NCI-H2227 treated with DMSO at 0.1 percent for 48 hours (cell line): ENCODE results near the gene KCNJ4.

ENCODE experiments used
- DNase-seq: peaks from one replicate; lab custom pipeline; 2025; lab: John Stamatoyannopoulos, UW

Gene KCNJ4

DNA sequence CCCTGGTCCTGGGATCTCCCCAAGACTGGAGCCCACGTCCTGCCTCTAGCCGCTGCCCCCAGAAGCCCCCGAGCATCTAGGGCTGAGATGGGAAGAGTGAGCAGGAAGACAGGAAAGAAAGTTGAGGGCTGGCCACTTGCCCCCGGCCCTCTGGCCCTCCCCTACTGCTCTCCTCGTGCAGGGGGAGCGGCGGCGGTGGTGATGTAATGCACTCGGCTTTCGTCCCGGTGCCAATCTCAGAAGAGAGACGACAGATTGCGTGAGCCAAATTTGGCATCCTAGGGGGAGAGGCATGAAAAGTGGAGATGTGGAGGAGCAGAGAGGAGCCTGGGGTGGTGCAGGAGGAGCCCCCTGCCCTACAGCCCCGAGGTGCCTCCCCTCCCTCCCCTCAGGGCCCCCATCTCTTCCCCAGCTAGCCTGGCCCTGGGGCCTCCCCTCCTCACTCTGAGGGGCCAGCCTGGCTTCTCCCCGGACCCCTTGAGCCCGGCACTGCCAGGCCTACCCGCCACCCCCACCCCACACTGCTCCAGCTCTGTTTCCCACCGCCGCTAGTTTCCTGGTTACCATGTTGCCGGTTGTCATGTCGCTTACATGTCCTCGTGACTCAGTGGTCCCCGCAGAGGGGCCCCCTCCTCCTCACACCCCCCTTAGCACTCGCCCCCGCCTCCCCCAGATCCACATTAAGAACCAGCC, 2.5 kb downstream of the KCNJ4 start:
- no peak for DNase-seq

DNA sequence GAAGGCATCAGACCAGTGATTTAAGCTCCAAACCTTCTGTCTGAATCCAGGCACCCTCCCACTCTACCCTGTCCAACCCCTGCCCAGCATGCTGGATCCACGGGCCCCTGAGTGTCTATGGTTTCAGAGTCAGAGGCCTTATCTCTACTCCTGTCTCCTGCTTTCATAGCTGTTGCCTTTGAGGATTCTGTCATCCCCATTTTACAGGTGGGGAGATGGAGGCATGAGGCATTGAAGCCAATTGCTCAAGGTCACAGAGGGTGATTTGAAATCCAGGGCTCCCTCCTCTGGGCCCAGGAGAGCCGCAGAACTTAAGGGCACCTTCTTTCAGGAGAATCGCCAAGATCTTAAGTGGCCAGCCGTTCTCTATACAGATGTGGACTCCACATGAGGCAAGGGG, 3.1 kb downstream of the KCNJ4 start:
- no peak for DNase-seq

DNA sequence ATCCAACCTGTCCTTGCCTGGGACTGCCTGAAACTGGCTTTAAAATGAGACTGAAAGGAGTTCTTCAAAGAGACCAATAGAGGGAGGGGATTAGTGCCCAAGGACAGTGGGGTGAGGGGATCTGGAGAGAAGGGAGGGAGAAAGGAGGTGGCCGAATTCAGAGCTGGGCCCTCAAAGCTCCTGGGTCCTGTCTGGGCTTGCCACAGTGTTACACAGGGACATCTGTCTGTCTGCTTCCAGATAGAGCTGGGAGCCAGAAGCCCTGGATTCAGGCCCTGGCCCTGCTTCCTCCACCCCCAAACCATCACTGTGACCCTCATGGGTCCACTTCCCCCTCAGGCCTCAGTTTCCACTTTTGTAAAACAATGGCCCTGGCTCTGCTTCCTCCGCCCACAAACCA, 3.6 kb downstream of the KCNJ4 start:
- no peak for DNase-seq

DNA sequence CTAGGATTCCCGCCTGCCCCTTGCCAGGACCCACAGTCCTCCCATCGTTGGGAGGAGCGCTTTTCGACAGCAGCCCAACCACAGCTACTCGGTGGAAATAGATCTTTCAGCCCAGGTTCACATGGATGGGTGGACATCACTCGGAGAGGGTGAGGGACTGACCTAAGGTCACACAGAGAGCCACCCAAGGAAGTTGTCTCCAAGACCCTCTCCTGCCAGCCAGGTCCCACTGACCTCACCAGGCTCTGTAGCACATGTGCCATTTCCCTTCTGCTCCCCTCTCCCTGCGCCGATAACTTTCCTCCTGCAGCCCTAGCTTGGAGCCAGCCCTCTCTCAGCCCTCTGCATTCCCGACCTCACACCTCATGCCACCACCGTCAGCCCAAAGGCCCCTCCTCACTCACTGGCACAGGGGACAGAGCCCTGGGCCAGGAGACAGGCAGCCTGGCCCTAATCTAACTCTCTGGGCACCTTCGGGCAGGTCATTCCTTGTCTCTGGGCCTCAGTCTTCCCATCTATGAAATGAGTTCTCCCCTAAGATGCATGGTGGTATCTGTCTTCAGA, 4.7 kb downstream of the KCNJ4 start:
- DNase-seq: no peak

DNA sequence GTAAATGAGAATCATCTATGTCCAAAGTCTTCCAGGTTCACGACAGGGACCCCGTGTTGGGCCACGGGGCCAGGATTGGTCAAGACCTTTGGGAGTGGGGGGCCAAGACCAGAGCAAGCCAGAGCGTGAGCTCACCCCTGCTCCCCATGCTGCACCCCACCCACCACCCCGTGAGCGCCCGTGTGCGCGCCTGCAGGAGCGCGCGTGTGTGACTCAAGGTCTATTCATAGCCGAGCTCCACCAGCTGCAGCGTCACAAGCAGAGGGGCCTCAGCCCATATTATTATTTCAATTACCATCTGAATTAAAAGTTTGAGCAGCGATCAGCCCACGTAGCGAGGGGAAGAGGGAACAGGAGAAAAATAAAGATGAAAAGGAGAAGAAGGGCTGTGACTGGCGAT, 5.2 kb downstream of the KCNJ4 start:
- no peak for DNase-seq

DNA sequence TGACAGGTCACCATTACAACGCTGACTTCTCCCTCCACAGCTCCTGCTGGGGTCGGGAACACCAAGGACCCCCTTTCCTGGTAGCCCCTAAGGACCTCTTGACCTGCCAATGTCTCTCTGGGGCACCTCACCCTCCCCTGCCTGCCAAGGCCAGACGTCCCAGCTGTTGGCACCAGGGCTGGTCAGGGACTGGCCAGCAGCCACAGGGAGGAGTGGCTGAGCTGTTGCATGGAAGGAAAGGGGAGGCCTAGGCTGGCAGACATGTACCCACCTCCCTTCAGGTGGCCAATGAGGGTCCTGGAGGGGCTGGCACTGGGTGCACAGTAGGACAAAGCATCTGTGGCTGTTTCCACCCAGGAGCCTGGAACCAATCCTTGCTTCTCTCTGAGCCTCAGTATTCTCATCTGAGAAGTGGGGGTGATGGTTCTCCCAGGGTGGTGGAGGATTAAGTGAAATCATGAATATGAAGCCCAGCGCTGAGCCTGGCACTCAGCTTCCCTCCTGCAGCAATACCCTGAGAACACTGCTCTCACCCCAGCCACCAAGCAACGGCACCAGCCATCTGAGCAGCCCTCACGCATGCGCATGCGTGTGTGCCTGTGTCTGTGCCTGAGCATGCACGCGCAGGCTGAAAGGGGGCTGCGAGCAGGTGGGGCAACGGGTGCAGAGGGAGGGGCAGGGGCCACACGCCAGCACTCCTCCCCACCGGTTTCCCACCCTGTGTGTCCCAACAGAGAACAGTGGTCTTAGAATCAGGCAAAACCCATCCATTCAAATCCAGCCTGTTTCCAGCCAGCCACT, 5.9 kb downstream of the KCNJ4 start:
- DNase-seq: no peak

DNA sequence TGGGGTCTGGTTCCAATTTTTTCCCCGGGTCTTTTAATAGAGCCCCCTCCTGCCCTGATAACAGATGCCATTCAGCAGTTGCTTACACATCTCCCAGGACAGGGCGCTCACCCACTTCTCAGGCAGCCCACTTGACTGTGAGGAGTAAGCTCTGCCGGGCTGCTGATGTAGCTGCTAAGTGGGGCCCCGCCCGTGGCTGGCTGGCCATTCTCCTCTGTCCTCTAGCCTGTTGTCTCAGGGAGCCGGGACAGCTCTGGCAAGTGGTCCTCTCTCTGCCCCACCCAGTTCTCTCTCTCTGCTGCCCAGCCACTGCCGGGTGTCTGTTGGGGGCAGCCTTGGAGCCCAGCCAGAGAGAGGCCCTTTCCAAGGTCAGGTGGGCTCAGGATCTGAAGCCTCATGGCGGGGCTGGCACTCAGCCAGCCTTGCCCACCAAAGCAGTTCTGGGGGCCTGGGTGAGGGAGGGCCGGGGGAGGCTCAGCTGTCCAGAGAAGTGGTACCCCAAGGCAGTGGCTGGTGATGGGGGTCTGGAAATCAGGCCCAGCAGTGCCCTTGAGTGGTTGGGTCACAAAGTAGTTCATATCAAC, 8.9 kb downstream of the KCNJ4 start:
- no peak for DNase-seq

DNA sequence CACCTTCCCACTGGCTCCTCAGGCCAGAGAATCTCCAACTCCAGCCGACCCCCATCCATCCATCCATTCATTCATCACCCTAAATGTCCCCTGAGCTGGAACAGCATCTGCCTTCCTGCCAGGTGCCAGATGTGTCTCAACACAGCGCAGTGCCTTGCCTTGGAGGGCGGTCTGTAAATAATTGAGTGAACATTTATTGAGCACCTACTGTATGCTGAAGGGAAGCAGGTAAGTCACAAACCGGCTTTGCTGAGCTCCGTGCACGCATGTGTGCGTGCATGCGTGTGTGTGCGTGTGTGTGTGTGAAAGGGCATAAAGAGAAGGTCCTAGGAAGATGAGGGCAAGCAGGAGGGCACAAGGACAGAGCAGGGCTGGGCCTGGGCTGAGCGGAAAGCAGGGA, 10.2 kb downstream of the KCNJ4 start:
- DNase-seq: no peak

DNA sequence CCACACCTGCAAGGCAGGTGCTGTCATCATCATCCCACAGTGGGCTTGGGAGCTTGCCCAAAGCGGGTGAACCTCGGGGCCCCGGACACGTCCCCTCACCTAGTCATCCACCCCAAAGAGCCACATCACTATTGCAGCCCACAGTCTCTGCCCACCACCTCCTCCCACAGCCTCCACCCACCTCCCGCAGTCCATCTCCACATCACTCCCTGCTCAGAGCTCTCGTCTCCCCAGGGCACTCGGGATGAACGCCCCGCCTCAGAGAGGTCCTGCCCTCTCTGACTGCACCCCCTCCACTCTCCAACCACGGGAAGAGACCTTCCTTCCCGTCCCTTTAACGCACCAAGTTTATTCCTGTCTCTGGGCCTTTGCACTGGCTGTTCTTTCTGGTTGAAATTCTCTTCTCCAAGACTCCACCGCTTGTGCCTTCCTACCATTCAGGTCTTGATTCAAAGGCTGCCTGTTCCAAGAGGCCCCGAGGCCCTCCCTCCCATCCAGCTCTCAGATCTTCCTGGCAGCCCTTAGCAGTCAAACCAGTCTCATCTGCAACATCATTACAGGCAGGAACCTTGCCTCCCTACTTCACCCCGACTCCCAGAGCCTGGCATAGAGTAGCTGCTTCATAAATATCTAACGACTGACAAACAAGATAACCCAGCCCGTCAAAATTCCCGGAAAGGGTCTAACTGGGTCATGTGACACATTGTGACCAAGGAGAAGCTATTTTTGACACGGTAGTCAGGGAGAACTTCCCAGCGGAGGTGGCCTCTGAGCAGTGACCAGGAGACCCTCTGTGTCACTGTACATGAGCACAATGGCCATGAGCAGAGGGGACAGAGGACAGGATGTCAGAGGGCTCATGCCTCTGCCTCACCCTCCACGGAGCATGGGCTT, 11.1 kb downstream of the KCNJ4 start:
- DNase-seq: no peak

DNA sequence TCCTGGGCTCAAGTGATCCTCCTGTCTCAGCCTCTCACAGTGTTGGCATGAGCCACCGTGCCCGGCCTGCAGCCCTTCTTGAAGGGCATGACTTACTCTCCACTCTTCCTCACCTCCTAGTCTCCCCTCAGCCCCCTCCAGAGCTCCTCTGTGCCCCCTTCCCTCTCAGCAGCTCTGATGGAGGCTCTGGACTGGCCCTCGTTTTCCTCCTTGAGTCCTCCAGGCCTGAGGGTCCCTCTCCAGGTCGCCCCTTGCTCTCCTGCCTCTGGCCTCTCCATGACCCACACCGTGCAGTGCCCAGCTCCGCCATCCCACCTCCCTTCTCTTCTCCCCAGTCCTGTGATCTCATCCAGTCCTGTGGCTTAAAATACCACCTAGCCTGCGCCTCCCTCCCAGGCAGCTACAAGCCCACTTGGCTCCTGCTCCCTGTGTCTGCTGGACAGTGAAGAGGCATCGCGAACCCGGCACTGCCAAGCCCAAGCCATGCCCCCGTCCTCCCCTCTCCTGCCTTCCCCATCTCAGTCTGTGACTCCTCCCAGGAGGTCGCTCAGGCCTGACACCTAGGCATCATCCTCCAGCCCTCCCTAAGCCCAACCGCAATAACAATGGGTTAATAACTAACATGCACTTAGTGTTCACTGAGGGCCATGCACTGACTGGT, 11.9 kb downstream of the KCNJ4 start:
- DNase-seq: no peak

DNA sequence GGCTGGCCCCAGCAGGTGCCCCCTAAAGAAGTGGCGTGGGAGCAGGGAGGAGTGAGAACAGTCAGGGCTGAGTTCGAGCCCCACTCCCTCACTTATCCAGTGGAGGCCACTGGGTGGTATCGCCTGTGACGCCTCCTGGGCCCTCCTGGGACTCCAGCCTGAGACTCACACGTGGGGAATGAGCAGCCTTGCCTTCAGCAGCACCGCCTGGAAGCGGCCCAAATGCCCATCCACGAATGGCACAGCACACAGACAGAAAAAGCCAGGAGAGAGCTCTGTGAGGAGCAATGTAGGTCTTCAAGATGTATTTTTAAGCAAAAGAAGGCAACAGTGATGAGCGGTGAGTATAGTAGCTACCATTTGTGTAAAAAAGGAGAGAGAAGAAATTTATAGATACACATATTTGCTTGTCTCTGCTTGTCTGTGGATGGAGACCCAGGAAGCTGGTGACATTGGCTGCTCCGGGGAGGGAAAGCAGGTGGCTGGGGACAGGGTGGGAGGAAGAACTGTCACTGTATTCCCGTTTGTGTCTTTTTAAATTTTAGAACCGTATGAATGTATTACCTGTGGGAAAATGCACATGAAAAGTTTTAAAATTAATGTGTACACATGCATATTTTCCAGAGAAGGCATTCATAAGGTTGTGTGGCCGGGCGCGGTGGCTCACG, 13.2 kb downstream of the KCNJ4 start:
- DNase-seq: no peak

DNA sequence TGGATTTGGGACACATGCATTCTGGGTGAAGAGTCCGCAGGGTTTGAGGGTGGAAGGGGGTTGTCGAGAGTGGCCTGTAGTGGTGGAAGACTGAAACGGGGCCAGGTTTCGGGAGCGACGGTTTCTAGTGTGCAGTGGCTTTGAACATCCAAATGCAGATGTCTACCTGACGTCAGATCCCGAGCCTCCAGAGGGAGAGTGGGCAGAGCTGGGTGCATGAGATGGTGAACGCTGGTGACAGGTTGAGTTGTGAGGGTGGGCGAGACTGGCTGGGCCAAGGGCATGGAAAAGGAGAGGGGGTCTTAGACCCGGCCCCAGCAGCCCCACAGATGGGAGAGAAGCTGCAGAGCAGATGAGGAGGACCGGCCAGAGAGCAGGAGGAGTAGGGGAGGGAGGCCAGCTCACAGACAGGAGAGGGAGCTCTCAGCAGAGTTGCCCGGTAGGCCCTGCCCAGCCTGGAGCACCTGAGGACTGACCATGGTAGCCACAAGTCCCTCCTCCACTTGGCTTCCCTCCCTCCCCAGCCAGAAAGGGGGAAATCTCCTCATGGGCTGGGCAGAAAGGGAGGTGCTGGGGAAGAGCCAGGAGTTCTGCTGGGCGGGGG, 14.2 kb downstream of the KCNJ4 start:
- no peak for DNase-seq

DNA sequence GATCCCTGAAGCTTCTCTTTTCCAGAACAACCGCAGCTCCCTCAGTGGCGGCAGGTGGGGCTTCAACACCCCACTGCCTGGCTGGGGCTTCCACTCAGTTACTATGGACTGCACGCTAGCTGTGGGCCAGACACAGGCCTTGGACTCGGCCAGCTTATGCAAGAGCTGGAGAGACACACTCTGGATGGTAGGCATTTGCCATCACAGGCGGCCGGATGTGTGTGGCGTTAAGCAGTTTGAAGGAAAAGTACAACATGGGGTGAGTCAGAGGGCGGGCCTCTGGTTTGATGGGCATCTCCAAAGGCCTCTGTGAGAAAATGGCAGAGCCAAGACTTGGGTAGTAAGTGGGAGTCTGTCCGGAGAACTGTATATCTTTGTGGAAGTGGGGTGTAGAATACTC, 17.6 kb downstream of the KCNJ4 start:
- DNase-seq: no peak

DNA sequence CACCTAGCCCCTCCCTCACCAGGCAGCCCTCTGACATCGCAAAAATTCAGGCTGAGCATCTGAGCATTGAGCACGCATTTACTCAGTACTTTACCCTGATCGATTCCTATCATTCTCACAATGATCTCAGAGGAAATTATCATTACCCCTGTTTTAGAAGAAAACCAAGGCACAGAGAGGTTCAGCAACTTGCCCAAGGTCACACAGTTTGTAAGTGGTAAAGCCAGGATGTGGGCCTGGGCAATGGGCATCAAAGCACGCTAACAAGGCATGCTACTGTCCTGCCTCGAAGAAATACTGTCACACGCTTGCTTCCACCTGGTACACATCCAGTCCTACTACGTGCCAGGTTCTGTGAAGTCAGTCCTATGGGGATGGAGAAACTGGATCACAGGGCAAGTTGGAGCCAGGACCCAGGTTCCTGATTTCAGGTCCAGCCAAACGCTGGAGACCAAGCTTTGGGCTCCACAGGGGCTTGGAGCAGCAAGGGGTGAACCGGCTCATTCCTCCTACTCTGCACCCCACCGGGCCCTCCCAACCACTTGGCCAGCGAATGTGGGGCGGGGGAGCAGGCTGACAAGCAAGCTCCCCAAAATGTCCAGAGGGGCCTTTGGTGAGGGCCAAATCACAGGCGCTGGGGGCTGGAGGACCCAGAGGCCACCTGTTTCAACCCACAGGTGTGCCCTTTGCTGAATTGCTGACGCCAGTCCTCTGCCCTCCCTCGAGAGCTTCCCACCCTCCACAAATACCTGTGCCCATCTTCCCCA, 18.2 kb downstream of the KCNJ4 start:
- no peak for DNase-seq

DNA sequence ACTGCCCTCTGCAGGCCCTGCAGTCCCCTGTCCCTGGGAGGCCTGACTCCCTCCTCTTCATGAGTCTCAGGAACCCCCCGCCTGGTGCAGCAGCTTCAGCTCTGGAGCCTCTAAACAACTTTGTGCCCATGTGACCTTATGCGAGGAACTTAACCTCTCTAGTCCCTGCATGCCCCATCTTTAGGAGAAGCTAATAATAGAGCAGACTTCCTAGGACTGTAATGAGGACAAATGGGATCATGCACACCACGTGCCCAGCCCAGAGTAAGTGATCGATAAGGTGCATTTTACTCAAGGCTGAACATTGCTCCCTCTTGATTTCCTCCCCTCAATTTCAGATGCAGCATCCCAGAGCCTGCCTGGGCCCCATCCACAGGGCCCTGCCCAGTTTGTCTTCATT, 19.0 kb downstream of the KCNJ4 start:
- no peak for DNase-seq

DNA sequence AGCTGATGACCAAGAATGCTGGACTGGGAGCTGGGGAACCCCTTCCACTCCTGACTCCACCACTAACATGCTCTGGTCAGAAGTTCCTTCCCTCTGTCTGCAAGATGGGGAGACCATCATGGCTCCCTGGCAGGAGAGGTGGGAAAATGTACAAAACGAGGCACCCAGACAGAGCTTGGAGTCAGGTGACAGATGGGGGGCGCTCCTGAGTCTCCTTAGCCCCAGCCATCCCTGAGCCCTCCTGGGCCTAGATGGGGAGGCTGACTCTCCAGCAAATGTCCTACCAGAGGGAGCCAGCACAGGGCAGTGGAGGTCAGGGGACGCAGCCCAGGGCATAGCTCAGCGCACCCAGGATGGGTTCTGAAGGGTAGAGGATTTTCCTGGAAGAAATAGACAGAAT, 20.0 kb downstream of the KCNJ4 start:
- DNase-seq: no peak

DNA sequence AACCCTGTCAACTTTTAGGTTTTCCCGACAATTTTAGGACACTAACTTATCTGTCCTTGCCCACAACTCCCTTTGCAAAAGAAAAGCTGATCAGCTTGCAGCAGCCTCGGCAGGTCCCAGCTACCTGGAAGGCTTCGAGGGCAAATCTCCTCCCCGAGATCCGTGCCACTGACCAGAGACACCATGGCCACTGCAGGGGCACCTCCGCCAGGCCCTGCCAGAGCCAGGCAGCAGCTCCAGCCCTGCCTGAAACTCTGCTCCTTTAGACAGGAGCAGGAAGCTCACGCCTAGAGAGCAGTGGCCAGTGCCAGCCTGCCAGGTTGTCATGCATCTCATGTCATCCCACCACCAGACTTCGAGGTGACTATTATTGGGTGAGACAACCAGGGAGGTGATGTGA, 21.1 kb downstream of the KCNJ4 start:
- DNase-seq: no peak

DNA sequence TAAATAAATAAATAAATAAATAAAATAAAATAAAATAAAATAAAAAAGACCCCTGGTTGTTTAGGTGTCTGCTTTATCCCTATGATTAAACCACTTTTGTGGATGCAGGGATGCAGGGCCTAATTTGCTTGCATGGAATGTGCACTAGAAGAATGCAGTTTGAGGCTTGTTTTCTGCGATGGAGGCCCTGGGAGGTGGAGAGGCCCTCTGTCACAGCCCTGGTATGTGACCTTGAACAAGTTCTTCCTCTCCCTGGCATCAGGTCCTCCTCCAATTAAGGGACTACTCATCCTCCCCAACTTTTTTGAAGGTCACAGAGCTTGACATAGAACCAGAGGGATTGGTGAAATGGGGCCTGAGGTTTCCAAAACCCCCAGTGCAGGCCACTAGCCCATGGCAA, 22.7 kb downstream of the KCNJ4 start:
- no peak for DNase-seq

DNA sequence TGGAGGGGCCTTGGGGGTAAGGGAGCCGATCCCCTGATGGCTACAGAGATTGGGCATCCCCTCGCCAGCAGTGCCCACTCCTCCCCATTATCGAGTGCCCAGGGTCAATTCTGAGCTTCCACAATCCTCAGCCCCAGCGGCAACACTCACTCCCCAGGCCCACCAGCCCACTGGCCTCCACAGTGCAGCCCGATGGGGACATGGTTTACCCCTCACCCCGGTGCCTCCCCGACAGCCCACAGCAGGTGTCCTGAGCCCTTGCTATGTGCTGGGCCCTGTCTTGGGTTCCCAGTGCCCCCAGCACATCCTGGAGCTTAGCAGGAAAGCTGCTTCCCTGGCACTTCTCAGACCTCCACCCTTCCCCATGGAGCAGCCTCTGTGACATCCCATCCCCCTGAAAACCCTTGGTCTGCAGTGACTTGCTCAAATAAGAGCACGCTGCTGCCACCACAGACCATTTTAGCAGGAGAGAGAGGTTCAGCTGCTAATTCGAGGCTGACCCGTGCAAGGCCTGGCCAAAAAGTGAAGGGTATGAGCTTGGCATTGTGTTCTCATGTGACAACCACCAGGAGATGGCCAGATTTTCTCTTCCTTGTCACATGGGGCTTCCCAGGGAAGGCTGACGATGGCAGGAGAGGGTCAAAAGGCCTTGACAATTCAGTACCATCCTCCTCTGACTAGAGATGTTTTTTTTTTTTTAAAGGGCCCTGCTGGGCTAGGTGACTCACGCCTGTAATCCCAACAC, 23.6 kb downstream of the KCNJ4 start:
- DNase-seq: no peak
